Effector memory CD4-positive, alpha-beta T cell (primary cell): ENCODE data around the gene NOSIP.

ENCODE experiments used
- DNase-seq, 3 donors: peaks; one replicate each; pipeline ENCODE4 v3.0.0-alpha.2; 2020
- H3K27ac ChIP-seq: 2 replicates; pipeline ENCODE4 v1.7.0; 2013; ENCODE audit warnings: mild to moderate bottlenecking, low read length, moderate library complexity; ENCODE audit not compliant: insufficient read depth, poor library complexity, severe bottlenecking
- H3K27me3 ChIP-seq: replicated peaks from 2 replicates; pipeline ENCODE4 v1.7.0; 2013; ENCODE audit warnings: mild to moderate bottlenecking, low read length; ENCODE audit not compliant: insufficient read depth, control insufficient read depth, poor library complexity, severe bottlenecking
- H3K36me3 ChIP-seq: 2 replicates; pipeline ENCODE4 v1.7.0; 2013; ENCODE audit warnings: mild to moderate bottlenecking, low read length, moderate library complexity; ENCODE audit not compliant: control insufficient read depth, insufficient read depth
- H3K4me1 ChIP-seq: 2 replicates; pipeline ENCODE4 v1.7.0; 2013; ENCODE audit warnings: low read length, mild to moderate bottlenecking; ENCODE audit not compliant: control insufficient read depth, insufficient read depth, poor library complexity, severe bottlenecking
- H3K4me3 ChIP-seq: 2 replicates; pipeline ENCODE4 v1.7.0; 2013; ENCODE audit warnings: low read length, low read depth, mild to moderate bottlenecking; ENCODE audit not compliant: insufficient read depth, poor library complexity, severe bottlenecking
- H3K9me3 ChIP-seq: 2 replicates; pipeline ENCODE4 v1.7.0; 2013; ENCODE audit warnings: mild to moderate bottlenecking, low read length, moderate library complexity; ENCODE audit not compliant: control insufficient read depth

The NOSIP gene

DNA sequence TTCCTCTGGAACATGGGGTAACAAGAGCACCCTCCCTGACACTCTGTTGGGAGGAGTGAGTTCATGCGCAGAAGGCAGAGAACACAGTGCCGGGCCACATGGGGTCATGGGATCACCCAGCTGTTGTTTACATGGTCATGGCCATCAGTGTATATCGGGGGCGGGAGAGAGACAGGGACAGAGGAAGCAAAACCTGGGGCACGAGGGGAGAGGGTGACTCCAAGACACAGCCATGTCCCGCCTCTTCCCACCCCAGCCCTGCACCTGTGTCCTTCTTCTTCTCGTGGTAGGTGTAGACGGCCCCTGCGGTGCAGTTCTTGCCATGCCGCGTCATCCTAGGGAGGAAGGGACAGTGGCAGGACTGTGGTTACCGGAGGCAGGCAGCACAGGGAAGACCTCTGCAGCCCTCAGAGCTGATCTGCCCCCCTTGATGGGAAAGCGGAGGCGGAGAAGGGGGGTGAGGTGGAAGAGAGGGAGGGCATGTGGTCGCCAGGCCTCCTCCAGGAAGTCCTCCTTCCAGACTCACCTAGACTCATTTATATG, 19.9 kb downstream of the NOSIP start:
- DNase-seq: no peak
- H3K27ac ChIP-seq: peak overlapping the region; percentile 68
- H3K4me1 ChIP-seq: peaks cover 93% of the 10 kb centered on the region
- H3K27me3 ChIP-seq: no peaks in the 10 kb centered on the region
- peak overlapping the region; percentile 55 for H3K4me3 ChIP-seq
- H3K9me3 ChIP-seq: no peaks in the 10 kb centered on the region
- H3K36me3 ChIP-seq: peaks cover 20% of the 10 kb centered on the region

DNA sequence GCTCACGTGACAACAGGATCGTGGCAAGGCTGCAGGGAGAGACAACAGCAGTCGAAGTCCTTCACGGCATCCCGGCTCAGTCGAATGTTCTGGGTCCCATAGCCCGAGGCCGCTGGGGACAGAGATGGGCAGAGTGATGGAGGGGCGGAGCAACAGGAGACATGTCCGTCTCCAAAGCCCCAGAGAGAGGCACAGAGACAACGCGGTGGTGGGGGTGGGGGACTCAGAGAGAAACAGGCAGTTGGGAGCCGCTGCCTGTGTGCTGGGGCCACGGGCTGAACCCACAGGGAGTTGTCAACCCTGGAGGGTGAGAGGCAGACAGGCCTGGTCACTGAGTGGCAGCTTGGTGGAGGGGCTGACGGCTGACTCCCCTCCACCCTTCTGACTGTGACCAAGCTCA, 20.4 kb downstream of the NOSIP start:
- H3K27me3 ChIP-seq: no peaks in the 10 kb centered on the region
- peaks cover 22% of the 10 kb centered on the region for H3K36me3 ChIP-seq
- no peak for DNase-seq
- H3K4me3 ChIP-seq: peak overlapping the region; percentile 55
- no peaks in the 10 kb centered on the region for H3K9me3 ChIP-seq
- H3K27ac ChIP-seq: peak overlapping the region; percentile 68
- peaks cover 93% of the 10 kb centered on the region for H3K4me1 ChIP-seq

DNA sequence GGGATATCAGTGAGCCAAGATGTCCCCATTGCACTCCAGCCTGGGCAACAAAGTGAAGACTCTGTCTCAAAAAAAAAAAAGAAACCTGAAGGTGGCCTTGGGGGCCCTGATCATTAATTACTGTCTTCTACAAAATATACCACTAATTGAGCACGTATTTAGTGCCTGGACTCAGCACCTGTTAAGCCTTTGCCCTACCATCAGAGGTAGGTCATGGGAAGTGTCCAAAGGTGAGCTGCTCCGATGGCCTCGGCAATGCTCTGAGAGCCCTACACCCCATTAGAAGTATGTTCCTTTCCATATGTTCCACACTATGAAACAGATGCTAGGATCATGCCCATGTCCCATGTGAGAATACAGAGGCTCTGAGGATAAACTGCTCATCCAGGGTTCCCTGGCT, 20.9 kb downstream of the NOSIP start:
- Histone ChIP-seq H3K9me3 (no peaks in the 10 kb centered on the region), H3K27me3 (no peaks in the 10 kb centered on the region), H3K27ac (peak overlapping the region; percentile 68), H3K36me3 (peaks cover 22% of the 10 kb centered on the region), H3K4me1 (peaks cover 93% of the 10 kb centered on the region), H3K4me3 (peak overlapping the region; percentile 55)
- no peak for DNase-seq

- Histone ChIP-seq H3K4me1 (peaks cover 92% of the 10 kb centered on the region), H3K27ac (peak overlapping the region; percentile 68), H3K4me3 (peak overlapping the region; percentile 55), H3K36me3 (peaks cover 22% of the 10 kb centered on the region), H3K9me3 (no peaks in the 10 kb centered on the region), H3K27me3 (no peaks in the 10 kb centered on the region)
- no peak for DNase-seq
Measured at GRCh38 chr19:49558591-49558990, 21.8 kb downstream of the NOSIP start.

DNA sequence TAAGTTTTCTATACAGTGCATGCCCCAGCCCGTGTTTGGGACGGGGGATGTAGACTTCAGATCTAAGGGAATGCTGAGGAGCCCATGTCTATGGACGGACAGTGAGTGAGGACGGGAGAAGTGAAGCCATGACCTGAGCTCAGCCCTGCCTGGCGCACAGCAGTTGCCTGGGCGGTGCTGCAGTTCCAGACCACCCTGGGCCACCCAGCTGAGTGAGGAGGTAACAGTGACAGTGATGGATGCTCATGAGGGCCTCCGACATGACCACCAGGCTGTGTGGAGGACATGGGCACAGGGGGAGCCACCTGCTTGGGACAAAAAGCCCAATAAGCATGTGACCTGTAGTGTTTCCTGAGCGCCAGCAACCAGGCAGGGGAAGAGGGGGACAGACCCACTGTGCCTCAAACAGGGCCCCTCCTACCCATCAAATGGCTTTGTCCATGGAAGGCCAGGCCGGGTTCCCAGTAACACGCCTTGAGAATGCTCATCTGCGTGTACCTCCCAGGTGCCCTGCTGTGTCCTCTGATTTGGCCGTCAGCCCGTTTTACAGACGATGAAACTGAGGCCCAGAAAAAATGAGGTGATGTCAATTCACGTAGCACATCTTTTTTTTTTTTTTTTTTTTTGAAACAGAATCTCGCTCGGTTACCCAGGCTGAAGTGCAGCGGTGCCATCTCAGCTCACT, 22.6 kb downstream of the NOSIP start:
- no peaks in the 10 kb centered on the region for H3K9me3 ChIP-seq
- H3K27ac ChIP-seq: peak overlapping the region; percentile 68
- H3K27me3 ChIP-seq: no peaks in the 10 kb centered on the region
- no peak for DNase-seq
- H3K36me3 ChIP-seq: peaks cover 22% of the 10 kb centered on the region
- peaks cover 89% of the 10 kb centered on the region for H3K4me1 ChIP-seq
- H3K4me3 ChIP-seq: peak overlapping the region; percentile 55

GRCh38 chr19:49556412-49557398, 23.7 kb downstream of the NOSIP start:
- Histone ChIP-seq H3K27me3 (no peaks in the 10 kb centered on the region), H3K4me3 (peak overlapping the region; percentile 55), H3K27ac (peak overlapping the region; percentile 68), H3K36me3 (peaks cover 22% of the 10 kb centered on the region), H3K9me3 (no peaks in the 10 kb centered on the region), H3K4me1 (peaks cover 88% of the 10 kb centered on the region)
- peak in 1 of 3 donors; percentile 38 for DNase-seq

- Histone ChIP-seq H3K27me3 (no peaks in the 10 kb centered on the region), H3K4me1 (peaks cover 82% of the 10 kb centered on the region), H3K27ac (peak overlapping the region; percentile 68), H3K36me3 (peaks cover 22% of the 10 kb centered on the region), H3K4me3 (peak overlapping the region; percentile 15), H3K9me3 (no peaks in the 10 kb centered on the region)
- DNase-seq: peak; percentile 55 to 68 (median 65)
Measured at GRCh38 chr19:49555600-49556411, 24.6 kb downstream of the NOSIP start.

GRCh38 chr19:49554701-49555181, 25.6 kb downstream of the NOSIP start:
- DNase-seq: peak in 2 of 3 donors; percentile 36 to 50
- Histone ChIP-seq H3K9me3 (no peaks in the 10 kb centered on the region), H3K36me3 (peaks cover 22% of the 10 kb centered on the region), H3K27ac (peak overlapping the region; percentile 60), H3K27me3 (no peaks in the 10 kb centered on the region), H3K4me3 (no peak overlapping the region), H3K4me1 (peaks cover 76% of the 10 kb centered on the region)
